HCT116 (cell line): ENCODE measurements around the gene LDLRAD4. TPM values are rescaled to one million over a fixed set of nuclear protein-coding genes. Genes with fewer than 3 reads are reported as not detected.

Source experiments
- ATAC-seq: fragments of 200-7000 bp; cut with Tn5 transposase; 2 replicates; pipeline ENCODE4 v1.9.1; 2020; ENCODE audit warnings: mild to moderate bottlenecking, moderate library complexity
- BruUV-seq: library from RNA; stranded (reverse); fragments of 400-500 nt; replicated peaks from 2 replicates; lab custom pipeline; 2021; lab: Mats Ljungman, UMichigan
- CTCF ChIA-PET: fragments of 300-600 bp; sonication (Branson Sonifier 250); formaldehyde crosslinking; loops from one replicate; lab custom pipeline; 2021; ENCODE audit warnings: antibody characterized with exemption; lab: Charles Lee
- POLR2A ChIA-PET: fragments of 300-600, 350-600 bp; sonication (Branson Sonifier 250); formaldehyde crosslinking; loops from one replicate; lab custom pipeline; 2021; ENCODE audit warnings: antibody characterized with exemption; lab: Charles Lee
- RAD21 ChIA-PET, 2 experiments: fragments of 300-600 bp; sonication (Branson Sonifier 250); formaldehyde crosslinking; loops; one replicate each; lab custom pipeline; 2023; ENCODE audit warnings: low total read pairs in 2 of 2; ENCODE audit not compliant: uncharacterized antibody in 2 of 2, unreplicated experiment in 2 of 2, low non-redundant PET in 1 of 2; lab: Charles Lee
- DNase-seq: peaks from one replicate; pipeline ENCODE4 v3.0.0-alpha.2; 2010; ENCODE audit warnings: low read depth, low spot score
- H2AFZ ChIP-seq: fragments of 200-600 bp; shearing (Covaris generic), sonication (generic); 2 replicates; pipeline ENCODE4 v1.6.1; 2017; ENCODE audit warnings: low read depth, mixed run types, mixed read lengths, antibody characterized with exemption, low read length; ENCODE audit not compliant: poor library complexity, severe bottlenecking
- H3K27ac ChIP-seq: 2 replicates; pipeline ENCODE4 v1.5.1; 2012; ENCODE audit warnings: low read depth, low read length
- H3K27me3 ChIP-seq: fragments of 200-600 bp; sonication (generic); 2 replicates; pipeline ENCODE4 v1.6.1; 2016; ENCODE audit warnings: mixed run types, low read length, mixed read lengths; ENCODE audit not compliant: insufficient read depth
- H3K36me3 ChIP-seq, 2 experiments: fragments of 200-500 bp in 1 of 2; fragments of 200-600 bp in 1 of 2; sonication (Bioruptor generic) in 1 of 2; sonication (generic) in 1 of 2; 2 replicates each; pipeline versions ENCODE4 v1.5.1 to v1.6.1; 2014 to 2016; ENCODE audit warnings: low read length in 2 of 2, inconsistent platforms in 1 of 2, mixed read lengths in 1 of 2, mixed run types in 1 of 2; ENCODE audit not compliant: insufficient read depth in 2 of 2, control insufficient read depth in 1 of 2
- H3K4me1 ChIP-seq, 2 experiments: fragments of 200-600 bp in 1 of 2; sonication (generic) in 1 of 2; 2 replicates each; pipeline versions ENCODE4 v1.5.1 to v1.6.1; 2012 to 2017; ENCODE audit warnings: low read length in 2 of 2, inconsistent platforms in 1 of 2, mild to moderate bottlenecking in 1 of 2, mixed read lengths in 1 of 2, mixed run types in 1 of 2, moderate library complexity in 1 of 2; ENCODE audit not compliant: insufficient read depth in 2 of 2, control insufficient read depth in 1 of 2
- H3K4me2 ChIP-seq: fragments of 200-600 bp; sonication (generic); 2 replicates; pipeline ENCODE4 v1.6.1; 2017; ENCODE audit warnings: mixed run types, low read length, mixed read lengths
- H3K4me3 ChIP-seq, 2 experiments: fragments of 200-600 bp in 1 of 2; sonication (generic) in 1 of 2; replicated peaks in 1 of 2; 2 replicates each; pipeline ENCODE4 v1.5.1; 2011 to 2016; ENCODE audit warnings: low read length in 2 of 2, control low read depth in 1 of 2, low read depth in 1 of 2, mild to moderate bottlenecking in 1 of 2, mixed read lengths in 1 of 2, mixed run types in 1 of 2
- H3K79me2 ChIP-seq: fragments of 200-600 bp; sonication (generic); 2 replicates; pipeline ENCODE4 v1.6.1; 2017; ENCODE audit warnings: mild to moderate bottlenecking, mixed run types, low read length, moderate library complexity, mixed read lengths; ENCODE audit not compliant: insufficient read depth
- H3K9ac ChIP-seq: fragments of 200-600 bp; sonication (generic); 2 replicates; pipeline ENCODE4 v1.6.1; 2016; ENCODE audit warnings: low read length, mixed read lengths
- H3K9me2 ChIP-seq: fragments of 200-600 bp; sonication (generic), shearing (Covaris generic); 2 replicates; pipeline ENCODE4 v1.6.1; 2017; ENCODE audit warnings: mixed run types, mild to moderate bottlenecking, moderate library complexity; ENCODE audit not compliant: insufficient read depth
- H3K9me3 ChIP-seq, 2 experiments: fragments of 200-500 bp in 1 of 2; fragments of 200-600 bp in 1 of 2; sonication (Bioruptor generic) in 1 of 2; sonication (generic) in 1 of 2; 2 replicates each; pipeline ENCODE4 v1.6.1; 2014 to 2017; ENCODE audit warnings: low read length in 2 of 2, mixed read lengths in 2 of 2, inconsistent platforms in 1 of 2, low read depth in 1 of 2, mild to moderate bottlenecking in 1 of 2, mixed run types in 1 of 2, moderate library complexity in 1 of 2; ENCODE audit not compliant: control insufficient read depth in 1 of 2, insufficient read depth in 1 of 2
- H4K20me1 ChIP-seq: fragments of 200-600 bp; sonication (generic), shearing (Covaris generic); 2 replicates; pipeline ENCODE4 v1.6.1; 2017; ENCODE audit warnings: mixed run types, mild to moderate bottlenecking, moderate library complexity; ENCODE audit not compliant: insufficient read depth
- CEBPB ChIP-seq: IDR thresholded peaks from 2 replicates; pipeline ENCODE4 v1.6.1; 2012; ENCODE audit warnings: low read depth
- JUND ChIP-seq: IDR thresholded peaks from 2 replicates; pipeline ENCODE4 v1.6.1; 2012
- RAD21 ChIP-seq: IDR thresholded peaks from 2 replicates; pipeline ENCODE4 v1.6.1; 2012; ENCODE audit warnings: low read depth, mild to moderate bottlenecking
- SIN3A ChIP-seq: IDR thresholded peaks from 2 replicates; pipeline ENCODE4 v1.6.1; 2012; ENCODE audit warnings: low read depth
- SP1 ChIP-seq: IDR thresholded peaks from 2 replicates; pipeline ENCODE4 v1.6.1; 2012; ENCODE audit warnings: low read depth
- SRF ChIP-seq: IDR thresholded peaks from 2 replicates; pipeline ENCODE4 v1.6.1; 2012; ENCODE audit warnings: low read depth
- TCF7L2 ChIP-seq: IDR thresholded peaks from 2 replicates; pipeline ENCODE4 v1.7.0; 2011; ENCODE audit warnings: borderline replicate concordance, inconsistent platforms; ENCODE audit not compliant: insufficient read depth, insufficient read length; ENCODE audit errors: extremely low read depth
- ZNF274 ChIP-seq: fragments of 200-500 bp; sonication (Bioruptor generic); IDR thresholded peaks from 2 replicates; pipeline ENCODE4 v1.6.1; 2014; ENCODE audit warnings: mild to moderate bottlenecking, low read depth, low read length, inconsistent platforms
- intact Hi-C: fragments of 100-400 bp; cut with micrococcal nuclease; formaldehyde crosslinking; loops from 2 replicates; pipeline ENCODE4 v1.10.0; 2022
- total RNA-seq: library from RNA; stranded (reverse); gene quantifications from one replicate; pipeline ENCODE4 v1.2.1, GENCODE V29; 2021; ENCODE audit not compliant: unreplicated experiment
- TF ChIP-seq, protein P1 (sequence below): IDR thresholded peaks from 2 replicates; pipeline ENCODE4 v1.6.1; 2012
- TF ChIP-seq, protein P2 (sequence below): IDR thresholded peaks from 2 replicates; pipeline ENCODE4 v1.6.1; 2011; ENCODE audit warnings: mild to moderate bottlenecking, low read length, moderate library complexity; ENCODE audit not compliant: insufficient replicate concordance; ENCODE audit errors: extremely low read depth

LDLRAD4 gene
- total RNA-seq, 1 experiment from 2014 or later: 1.2 TPM

DNA sequence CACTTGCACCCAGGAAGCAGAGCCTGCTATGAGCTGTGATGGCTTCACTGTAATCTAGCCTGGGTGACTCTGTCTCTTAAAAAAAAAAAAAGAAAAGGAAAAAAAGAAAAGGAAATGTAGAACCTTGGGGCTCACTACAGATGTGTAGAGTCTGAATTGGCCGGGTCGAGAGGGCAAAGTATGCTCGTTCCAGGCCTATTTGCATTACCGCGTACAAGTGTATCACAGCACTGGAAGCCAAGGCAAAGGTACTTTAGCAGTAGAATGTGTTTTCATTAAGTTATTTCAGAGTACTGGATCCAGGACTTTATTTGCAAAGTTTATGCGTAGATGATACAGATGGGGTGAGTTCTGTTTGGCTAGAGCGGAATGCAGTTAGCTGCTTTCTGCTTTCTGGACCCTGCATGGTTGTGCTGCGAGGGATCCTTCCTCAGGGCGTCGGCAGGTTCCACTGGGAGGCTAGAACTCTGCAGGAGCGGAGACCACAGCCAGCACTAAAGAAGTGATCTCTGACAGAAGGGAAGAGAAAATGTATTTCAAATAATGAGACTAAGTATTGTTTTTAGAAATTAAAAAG is 51.8 kb downstream of the LDLRAD4 start:
- POLR2A ChIA-PET: no interaction called here
- Histone ChIP-seq H3K9ac (no peak overlapping the region), H3K4me2 (no peak overlapping the region), H3K4me1 (no peaks in the 10 kb centered on the region), H3K27ac (no peak overlapping the region), H3K36me3 (no peaks in the 10 kb centered on the region), H3K9me2 (no peaks in the 10 kb centered on the region), H3K4me3 (no peak overlapping the region), H2AFZ (no peak overlapping the region), H4K20me1 (no peaks in the 10 kb centered on the region), H3K27me3 (no peaks in the 10 kb centered on the region), H3K79me2 (no peaks in the 10 kb centered on the region), H3K9me3 (no peaks in the 10 kb centered on the region)
- no peak for ATAC-seq
- RAD21 ChIA-PET: no interaction called here
- no peak for DNase-seq
- CTCF ChIA-PET: no interaction called here
- intact Hi-C loops: no loop called here
- no peak for TF ChIP-seq TCF7L2
- BruUV-seq: no TSS peak

DNA sequence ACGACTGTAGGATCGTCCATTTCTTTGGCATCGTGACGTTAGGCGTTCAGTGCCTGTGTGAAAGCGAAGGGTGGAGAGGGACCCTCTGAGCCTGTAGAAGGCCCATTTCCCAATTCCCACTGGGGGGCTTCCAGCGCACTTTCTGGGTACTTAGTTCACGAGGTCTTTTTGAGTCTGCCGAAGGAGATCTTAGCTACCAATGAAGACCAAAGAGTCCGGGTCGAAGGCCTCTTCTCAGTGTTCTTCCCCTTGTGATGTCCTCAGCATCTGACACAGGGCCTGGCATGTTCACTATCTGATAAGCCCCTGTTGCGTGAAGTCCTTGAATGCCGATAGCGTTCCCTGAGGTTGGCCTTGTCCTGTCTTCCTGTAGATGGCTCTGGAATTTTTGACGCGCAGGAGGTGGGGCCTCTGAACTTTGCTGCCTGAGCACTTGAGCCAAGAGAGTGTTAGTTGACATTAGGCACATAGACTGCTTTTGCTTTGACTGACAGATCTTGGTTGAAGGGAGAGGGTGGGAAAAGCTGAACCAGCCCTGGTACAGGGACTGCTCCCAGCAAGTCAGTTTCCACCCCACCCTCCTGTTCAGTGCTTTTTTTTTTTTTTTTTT is 52.8 kb downstream of the LDLRAD4 start:
- BruUV-seq: no TSS peak
- ChIA-PET CTCF (no interaction called here), POLR2A (no interaction called here), RAD21 (no interaction called here)
- Histone ChIP-seq H3K79me2 (no peaks in the 10 kb centered on the region), H4K20me1 (no peaks in the 10 kb centered on the region), H3K4me3 (no peak overlapping the region), H3K27me3 (no peaks in the 10 kb centered on the region), H2AFZ (no peak overlapping the region), H3K4me1 (no peaks in the 10 kb centered on the region), H3K27ac (no peak overlapping the region), H3K9me3 (no peaks in the 10 kb centered on the region), H3K36me3 (no peaks in the 10 kb centered on the region), H3K9ac (no peak overlapping the region), H3K9me2 (no peaks in the 10 kb centered on the region), H3K4me2 (no peak overlapping the region)
- no peak for ATAC-seq
- no peak for TF ChIP-seq ZNF274
- no peak for TF ChIP-seq JUND
- TF ChIP-seq SIN3A: no peak
- TF ChIP-seq SRF: no peak
- no peak for TF ChIP-seq TCF7L2
- TF ChIP-seq, protein P1, sequence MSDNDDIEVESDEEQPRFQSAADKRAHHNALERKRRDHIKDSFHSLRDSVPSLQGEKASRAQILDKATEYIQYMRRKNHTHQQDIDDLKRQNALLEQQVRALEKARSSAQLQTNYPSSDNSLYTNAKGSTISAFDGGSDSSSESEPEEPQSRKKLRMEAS: no peak
- TF ChIP-seq RAD21: no peak
- TF ChIP-seq CEBPB: no peak
- TF ChIP-seq, protein P2, sequence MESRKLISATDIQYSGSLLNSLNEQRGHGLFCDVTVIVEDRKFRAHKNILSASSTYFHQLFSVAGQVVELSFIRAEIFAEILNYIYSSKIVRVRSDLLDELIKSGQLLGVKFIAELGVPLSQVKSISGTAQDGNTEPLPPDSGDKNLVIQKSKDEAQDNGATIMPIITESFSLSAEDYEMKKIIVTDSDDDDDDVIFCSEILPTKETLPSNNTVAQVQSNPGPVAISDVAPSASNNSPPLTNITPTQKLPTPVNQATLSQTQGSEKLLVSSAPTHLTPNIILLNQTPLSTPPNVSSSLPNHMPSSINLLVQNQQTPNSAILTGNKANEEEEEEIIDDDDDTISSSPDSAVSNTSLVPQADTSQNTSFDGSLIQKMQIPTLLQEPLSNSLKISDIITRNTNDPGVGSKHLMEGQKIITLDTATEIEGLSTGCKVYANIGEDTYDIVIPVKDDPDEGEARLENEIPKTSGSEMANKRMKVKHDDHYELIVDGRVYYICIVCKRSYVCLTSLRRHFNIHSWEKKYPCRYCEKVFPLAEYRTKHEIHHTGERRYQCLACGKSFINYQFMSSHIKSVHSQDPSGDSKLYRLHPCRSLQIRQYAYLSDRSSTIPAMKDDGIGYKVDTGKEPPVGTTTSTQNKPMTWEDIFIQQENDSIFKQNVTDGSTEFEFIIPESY: no peak
- no peak for TF ChIP-seq SP1
- DNase-seq: no peak
- intact Hi-C loops: no loop called here
